Thymus (tissue), 11 donors: Measurements from ENCODE around the gene SPSB4. TPM values are rescaled to one million over a fixed set of nuclear protein-coding genes. Genes with fewer than 3 reads are reported as not detected.

Source experiments
- DNase-seq, 9 donors: peaks; one replicate each; pipeline ENCODE4 v3.0.0-alpha.2; 2013; ENCODE audit warnings: low spot score in 9 of 9, low read depth in 6 of 9, missing footprints in 1 of 9
- H3K27ac ChIP-seq, 2 donors: one replicate each; pipeline ENCODE4 v1.5.1; 2013; ENCODE audit warnings: control low read depth in 1 of 2, low read depth in 1 of 2, low read length in 1 of 2, mild to moderate bottlenecking in 1 of 2, moderate library complexity in 1 of 2
- H3K27me3 ChIP-seq, 2 donors: one replicate each; pipeline ENCODE4 v1.5.1; 2013; ENCODE audit warnings: low read length in 1 of 2; ENCODE audit not compliant: control insufficient read depth in 2 of 2, insufficient read depth in 1 of 2
- H3K36me3 ChIP-seq, 2 donors: one replicate each; pipeline ENCODE4 v1.5.1; 2013; ENCODE audit warnings: low read length in 1 of 2, mild to moderate bottlenecking in 1 of 2, moderate library complexity in 1 of 2; ENCODE audit not compliant: control insufficient read depth in 2 of 2, insufficient read depth in 2 of 2
- H3K4me1 ChIP-seq, 2 donors: one replicate each; pipeline ENCODE4 v1.5.1; 2013; ENCODE audit warnings: low read length in 2 of 2; ENCODE audit not compliant: control insufficient read depth in 2 of 2, insufficient read depth in 2 of 2
- H3K4me3 ChIP-seq, 2 donors: one replicate each; pipeline ENCODE4 v1.5.1; 2013; ENCODE audit warnings: low read length in 2 of 2, control low read depth in 1 of 2, mild to moderate bottlenecking in 1 of 2
- H3K9me3 ChIP-seq, 2 donors: one replicate each; pipeline ENCODE4 v1.5.1; 2013; ENCODE audit warnings: low read length in 1 of 2, mild to moderate bottlenecking in 1 of 2; ENCODE audit not compliant: control insufficient read depth in 2 of 2, insufficient read depth in 1 of 2
- WGBS: extraction: QIAGEN DNeasy Blood & Tissue Kit; methylation state at CpG from one replicate; pipeline ENCODE4 v1.1.7; 2013; 5-methylcytosine and 5-hydroxymethylcytosine counted together
- polyA plus RNA-seq: library from polyadenylated mRNA; stranded (reverse); fragments of 200-250 nt; gene quantifications from one replicate; pipeline ENCODE4 v1.2.3, GENCODE V29; 2013
- total RNA-seq: library from RNA; stranded (reverse); fragments of 120-200 nt; gene quantifications from one replicate; pipeline ENCODE4 v1.2.4, GENCODE V29; 2013
- donor health status: healthy.

SPSB4 gene
- total and polyA plus RNA-seq, 2 donors: 0.30 to 0.47 TPM

- no peaks in the 10 kb centered on the region for H3K27me3 ChIP-seq
- no peak for DNase-seq
- WGBS: 97% methylated on average over 4 of the region's 4 CpGs
- H3K9me3 ChIP-seq: no peaks in the 10 kb centered on the region
- H3K4me1 ChIP-seq: no peaks in the 10 kb centered on the region
- no peaks in the 10 kb centered on the region for H3K36me3 ChIP-seq
- no peak overlapping the region for H3K4me3 ChIP-seq
- H3K27ac ChIP-seq: no peak overlapping the region
These were observed 116.5 kb downstream of the SPSB4 start for GRCh38 chr3:141167681-141168080.

- no peaks in the 10 kb centered on the region for H3K36me3 ChIP-seq
- DNase-seq: no peak
- H3K27me3 ChIP-seq: no peaks in the 10 kb centered on the region
These were observed 119.6 kb downstream of the SPSB4 start for GRCh38 chr3:141170678-141171295.

GRCh38 chr3:141174674-141175073, 123.5 kb downstream of the SPSB4 start:
- Histone ChIP-seq H3K4me1 (no peaks in the 10 kb centered on the region), H3K9me3 (no peaks in the 10 kb centered on the region), H3K27me3 (no peaks in the 10 kb centered on the region), H3K27ac (no peak overlapping the region), H3K4me3 (no peak overlapping the region), H3K36me3 (no peaks in the 10 kb centered on the region)
- WGBS: 75% methylated on average over 2 of the region's 2 CpGs
- DNase-seq: no peak

More at GRCh38 chr3:141170678-141171295, 119.6 kb downstream of the SPSB4 start:
- Histone ChIP-seq H3K4me3 (no peak overlapping the region), H3K9me3 (no peaks in the 10 kb centered on the region), H3K4me1 (no peaks in the 10 kb centered on the region), H3K27ac (no peak overlapping the region)
- 99% methylated on average over 4 of the region's 4 CpGs for WGBS

GRCh38 chr3:141176775-141177174, 125.6 kb downstream of the SPSB4 start:
- DNase-seq: no peak
- Histone ChIP-seq H3K27me3 (no peaks in the 10 kb centered on the region), H3K36me3 (no peaks in the 10 kb centered on the region), H3K9me3 (no peaks in the 10 kb centered on the region), H3K27ac (no peak overlapping the region), H3K4me1 (no peaks in the 10 kb centered on the region), H3K4me3 (no peak overlapping the region)

GRCh38 chr3:141178026-141178425, 126.9 kb downstream of the SPSB4 start:
- no peaks in the 10 kb centered on the region for H3K4me1 ChIP-seq
- no peaks in the 10 kb centered on the region for H3K36me3 ChIP-seq
- H3K4me3 ChIP-seq: no peak overlapping the region
- WGBS: 93% methylated on average over 3 of the region's 3 CpGs
- H3K27me3 ChIP-seq: no peaks in the 10 kb centered on the region
- no peak overlapping the region for H3K27ac ChIP-seq
- H3K9me3 ChIP-seq: no peaks in the 10 kb centered on the region
- DNase-seq: no peak

- WGBS: 86% methylated on average over 4 of the region's 4 CpGs
- Histone ChIP-seq H3K27ac (no peak overlapping the region), H3K36me3 (no peaks in the 10 kb centered on the region), H3K9me3 (no peaks in the 10 kb centered on the region), H3K4me3 (no peak overlapping the region), H3K4me1 (no peaks in the 10 kb centered on the region), H3K27me3 (no peaks in the 10 kb centered on the region)
- DNase-seq: no peak
These were observed 127.4 kb downstream of the SPSB4 start for GRCh38 chr3:141178551-141178950.

GRCh38 chr3:141179983-141180382, 128.8 kb downstream of the SPSB4 start:
- WGBS: 97% methylated on average over 1 of the region's 1 CpG
- no peak for DNase-seq
- Histone ChIP-seq H3K27me3 (no peaks in the 10 kb centered on the region), H3K9me3 (no peaks in the 10 kb centered on the region), H3K36me3 (no peaks in the 10 kb centered on the region), H3K27ac (no peak overlapping the region), H3K4me3 (no peak overlapping the region), H3K4me1 (no peaks in the 10 kb centered on the region)

GRCh38 chr3:141181196-141181595, 130.0 kb downstream of the SPSB4 start:
- H3K27me3 ChIP-seq: no peaks in the 10 kb centered on the region
- H3K4me3 ChIP-seq: no peak overlapping the region
- WGBS: 90% methylated on average over 4 of the region's 4 CpGs
- no peaks in the 10 kb centered on the region for H3K9me3 ChIP-seq
- H3K27ac ChIP-seq: no peak overlapping the region
- no peaks in the 10 kb centered on the region for H3K4me1 ChIP-seq
- no peak for DNase-seq
- no peaks in the 10 kb centered on the region for H3K36me3 ChIP-seq

- H3K4me1 ChIP-seq: no peaks in the 10 kb centered on the region
- no peak for DNase-seq
- no peaks in the 10 kb centered on the region for H3K27me3 ChIP-seq
- no peak overlapping the region for H3K27ac ChIP-seq
- H3K36me3 ChIP-seq: no peaks in the 10 kb centered on the region
- WGBS: 85% methylated on average over 3 of the region's 3 CpGs
- no peaks in the 10 kb centered on the region for H3K9me3 ChIP-seq
- H3K4me3 ChIP-seq: no peak overlapping the region
These were observed 130.7 kb downstream of the SPSB4 start for GRCh38 chr3:141181819-141182218.

GRCh38 chr3:141183606-141184005, 132.5 kb downstream of the SPSB4 start:
- Histone ChIP-seq H3K4me1 (no peaks in the 10 kb centered on the region), H3K27me3 (no peaks in the 10 kb centered on the region), H3K9me3 (no peaks in the 10 kb centered on the region), H3K4me3 (no peak overlapping the region), H3K27ac (no peak overlapping the region), H3K36me3 (no peaks in the 10 kb centered on the region)
- no peak for DNase-seq
- 73% methylated on average over 2 of the region's 2 CpGs for WGBS
